HG03025 (cell line): ENCODE data around the gene SERTM1.

Experiments used
- ATAC-seq: cut with Tn5 transposase; IDR thresholded peaks from one replicate; pipeline ENCODE4 v1.9.1; 2021; ENCODE audit warnings: mild to moderate bottlenecking, moderate library complexity; ENCODE audit not compliant: unreplicated experiment, low FRiP score

SERTM1 gene

GRCh38 chr13:36673838-36674326 lies at the start of gene SERTM1:
Gene SERTM1, plus strand, starts transcription at chr13:36674020. Its CDS starts 21,059 bp downstream, at chr13:36695079.
- ATAC-seq, result no peak

DNA sequence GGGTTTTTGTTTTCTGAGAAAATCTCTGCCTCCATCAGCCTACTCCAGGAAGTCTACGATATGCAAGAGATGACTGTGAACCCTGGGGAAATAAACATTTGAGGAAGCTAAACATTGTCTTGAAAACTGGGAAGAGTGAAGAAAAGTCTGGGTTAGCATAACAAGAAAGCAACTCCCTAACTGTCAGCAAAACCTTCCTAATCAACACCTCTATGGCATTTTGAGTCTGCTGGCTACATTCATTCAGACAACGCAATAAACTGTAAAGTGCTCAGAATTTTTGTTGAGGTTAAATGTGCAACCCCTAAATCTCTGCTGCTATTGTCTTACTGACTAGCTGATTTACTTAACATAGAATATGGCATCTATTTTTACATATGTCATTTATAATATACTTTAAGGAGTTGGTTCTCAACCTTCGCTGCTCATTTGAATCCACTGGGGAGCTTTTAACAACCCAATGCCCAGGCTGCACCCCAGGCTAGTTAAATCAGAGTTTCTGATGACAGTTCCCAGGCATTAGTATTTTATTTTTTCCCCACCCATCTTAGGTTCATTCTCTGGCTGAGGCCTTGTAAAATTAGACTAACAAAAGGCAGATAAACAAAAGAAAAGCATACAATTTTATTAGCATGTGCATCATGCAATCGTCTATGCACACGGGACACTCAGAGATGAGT lies 45.3 kb upstream of the SERTM1 start:
- ATAC-seq, result no peak

GRCh38 chr13:36629057-36629385 lies 44.8 kb upstream of the SERTM1 start:
- no peak for ATAC-seq

DNA sequence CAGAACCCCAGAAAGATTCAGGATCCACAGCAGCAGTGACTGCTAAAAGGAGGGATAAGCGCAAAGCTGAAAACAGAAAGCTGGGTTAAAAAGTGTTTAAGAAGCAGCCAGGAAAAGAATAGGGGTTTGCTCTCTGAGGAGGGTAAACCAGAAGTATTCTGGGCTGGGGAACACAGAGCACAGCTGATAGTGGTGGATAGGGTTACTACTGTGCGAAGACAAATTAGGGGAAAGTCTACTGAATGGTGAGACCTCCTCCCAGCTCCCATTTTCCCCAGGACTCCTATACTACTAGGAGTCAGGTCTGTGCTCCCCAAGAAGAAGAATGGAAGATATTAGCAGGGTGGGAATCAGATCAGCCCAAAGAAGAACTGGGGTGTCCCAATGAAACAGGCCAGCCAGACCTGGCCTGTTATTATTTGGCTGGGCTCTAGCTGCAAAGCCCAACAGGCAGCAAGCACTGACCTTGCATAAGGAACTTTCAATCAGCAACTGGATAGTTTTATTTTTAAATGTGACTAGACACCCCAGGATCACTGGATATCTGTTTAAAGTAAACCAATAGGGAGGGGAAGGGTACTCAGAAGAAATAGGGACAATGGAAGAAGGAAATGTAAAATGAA lies 43.5 kb upstream of the SERTM1 start:
- ATAC-seq, result no peak

DNA sequence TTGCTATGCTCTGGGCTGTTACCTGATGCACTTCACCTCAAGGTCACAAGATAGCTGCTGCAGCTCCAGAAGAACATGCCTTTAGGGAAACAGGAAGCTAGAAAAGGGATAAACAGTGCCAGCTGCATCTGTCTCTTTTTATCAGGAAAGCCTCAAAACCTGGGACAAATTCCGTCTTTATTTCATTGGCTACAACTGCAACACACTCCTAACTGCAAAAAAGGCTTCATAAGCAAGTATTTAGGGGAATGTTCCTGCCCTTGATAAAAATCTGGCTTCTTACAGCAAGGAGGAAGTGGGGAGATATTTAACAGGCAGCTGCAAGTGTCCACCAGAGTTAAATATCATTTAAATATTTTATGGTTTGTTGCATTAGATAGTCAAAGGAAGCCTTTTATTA lies 34.2 kb upstream of the SERTM1 start:
- ATAC-seq, result no peak

DNA sequence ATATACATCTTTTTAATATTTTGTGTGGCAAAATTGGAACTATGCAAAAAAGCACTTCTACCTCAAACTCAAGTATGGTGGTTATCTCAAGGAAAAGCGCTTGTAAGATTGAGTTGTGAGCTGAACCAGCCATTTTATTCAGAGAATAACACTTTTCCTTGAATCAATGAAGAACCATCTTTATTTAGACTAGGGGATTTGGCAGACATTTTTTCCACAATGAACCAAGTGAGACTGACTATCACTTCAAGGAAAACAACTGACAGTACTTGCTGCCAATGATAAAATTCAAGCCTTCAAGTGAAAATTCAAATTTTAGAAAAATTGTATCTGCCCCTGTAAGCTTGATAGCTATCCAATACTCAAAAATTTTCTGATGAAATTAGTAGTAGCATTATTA lies 23.2 kb upstream of the SERTM1 start:
- no peak for ATAC-seq

DNA sequence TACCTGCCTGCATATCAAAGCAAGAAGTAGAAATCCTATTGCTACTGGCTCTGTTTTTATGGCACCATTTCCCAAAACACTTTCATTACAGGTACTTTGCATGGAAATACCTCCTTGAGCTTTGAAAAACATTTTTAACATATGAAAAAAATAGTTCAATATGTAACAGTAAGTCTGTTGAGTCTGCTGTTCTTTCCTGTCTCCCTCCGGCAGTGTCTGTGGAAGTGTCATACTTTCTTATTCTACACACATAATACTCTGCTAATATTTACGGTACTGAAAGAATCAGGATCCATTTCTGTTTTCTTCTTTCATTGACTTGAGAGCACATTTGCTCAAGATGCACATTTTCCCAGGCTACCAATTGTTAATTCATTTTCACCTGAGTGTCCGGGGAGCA lies 8.2 kb upstream of the SERTM1 start:
- no peak for ATAC-seq

DNA sequence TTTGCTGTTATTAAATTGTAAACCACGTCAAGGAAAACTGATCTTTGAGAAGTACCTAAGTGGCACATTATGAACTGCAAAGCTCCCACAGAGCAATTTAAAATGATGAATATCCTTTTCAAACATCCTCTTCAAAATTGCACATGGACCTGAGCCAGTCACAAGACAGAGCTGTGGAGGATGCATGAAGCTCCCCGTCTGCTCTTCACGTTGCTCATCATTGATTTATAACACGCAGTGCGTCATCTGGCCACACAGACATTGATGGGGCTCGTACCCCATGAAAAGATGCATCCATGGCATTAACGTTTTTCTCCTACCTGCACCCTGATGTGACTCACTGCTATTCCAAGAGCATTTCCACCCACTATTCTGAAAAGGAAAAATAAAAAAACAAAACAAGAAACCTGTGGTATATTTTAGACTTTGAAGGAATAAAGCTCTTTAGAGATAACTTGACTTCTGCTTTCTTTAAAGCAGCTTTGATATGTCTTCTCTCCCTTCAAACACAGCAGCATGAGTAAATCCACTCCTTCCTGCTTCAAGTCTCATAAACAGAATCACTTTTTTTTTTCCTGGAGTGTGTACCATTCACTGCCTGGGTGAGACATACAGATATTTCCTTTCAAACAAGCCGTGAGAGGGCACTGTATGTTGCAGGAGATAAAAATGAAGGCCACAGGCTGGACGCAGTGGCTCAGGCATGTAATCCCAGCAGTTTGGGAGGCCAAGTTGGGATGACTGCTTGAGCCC lies 7.2 kb upstream of the SERTM1 start:
- no peak for ATAC-seq

DNA sequence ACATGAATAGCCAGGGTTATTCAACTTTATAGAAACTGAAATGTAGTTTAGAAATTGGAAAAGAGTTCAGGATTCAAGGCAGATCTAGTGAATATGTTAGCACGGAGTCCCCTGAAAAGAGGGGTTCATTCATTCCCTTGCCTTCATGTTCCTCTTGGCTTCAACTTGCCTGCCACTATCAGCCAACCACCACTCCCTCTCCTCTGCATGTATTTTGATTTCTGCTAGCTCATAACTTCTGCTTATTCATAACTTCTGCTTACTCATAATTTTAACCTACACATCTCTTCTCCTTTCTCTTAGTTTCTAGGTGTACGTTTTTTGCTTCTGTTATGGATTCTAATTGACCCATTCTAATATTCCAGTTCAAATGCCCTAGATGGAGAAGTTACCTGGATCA lies 5.5 kb upstream of the SERTM1 start:
- no peak for ATAC-seq

DNA sequence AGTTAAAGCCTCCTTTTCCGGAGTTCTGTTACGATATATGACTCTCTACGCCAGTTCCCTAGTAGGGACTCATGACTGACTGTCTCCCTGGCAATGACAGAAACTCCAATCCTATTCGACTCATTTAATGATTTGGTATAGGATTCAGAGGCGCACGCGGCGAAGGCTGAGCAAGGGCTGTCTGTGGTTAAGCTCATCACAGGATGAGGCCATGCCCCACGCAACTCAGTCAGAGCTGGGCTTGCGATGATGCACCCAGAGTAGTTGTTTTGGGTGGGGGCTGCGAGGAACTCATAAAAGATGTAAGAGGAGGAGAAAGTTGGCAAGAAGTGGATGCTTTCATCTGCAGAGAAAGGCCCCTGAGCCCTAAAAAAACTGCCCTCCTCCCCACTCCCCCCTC lies 468 bp upstream of the SERTM1 start:
- ATAC-seq, result no peak

DNA sequence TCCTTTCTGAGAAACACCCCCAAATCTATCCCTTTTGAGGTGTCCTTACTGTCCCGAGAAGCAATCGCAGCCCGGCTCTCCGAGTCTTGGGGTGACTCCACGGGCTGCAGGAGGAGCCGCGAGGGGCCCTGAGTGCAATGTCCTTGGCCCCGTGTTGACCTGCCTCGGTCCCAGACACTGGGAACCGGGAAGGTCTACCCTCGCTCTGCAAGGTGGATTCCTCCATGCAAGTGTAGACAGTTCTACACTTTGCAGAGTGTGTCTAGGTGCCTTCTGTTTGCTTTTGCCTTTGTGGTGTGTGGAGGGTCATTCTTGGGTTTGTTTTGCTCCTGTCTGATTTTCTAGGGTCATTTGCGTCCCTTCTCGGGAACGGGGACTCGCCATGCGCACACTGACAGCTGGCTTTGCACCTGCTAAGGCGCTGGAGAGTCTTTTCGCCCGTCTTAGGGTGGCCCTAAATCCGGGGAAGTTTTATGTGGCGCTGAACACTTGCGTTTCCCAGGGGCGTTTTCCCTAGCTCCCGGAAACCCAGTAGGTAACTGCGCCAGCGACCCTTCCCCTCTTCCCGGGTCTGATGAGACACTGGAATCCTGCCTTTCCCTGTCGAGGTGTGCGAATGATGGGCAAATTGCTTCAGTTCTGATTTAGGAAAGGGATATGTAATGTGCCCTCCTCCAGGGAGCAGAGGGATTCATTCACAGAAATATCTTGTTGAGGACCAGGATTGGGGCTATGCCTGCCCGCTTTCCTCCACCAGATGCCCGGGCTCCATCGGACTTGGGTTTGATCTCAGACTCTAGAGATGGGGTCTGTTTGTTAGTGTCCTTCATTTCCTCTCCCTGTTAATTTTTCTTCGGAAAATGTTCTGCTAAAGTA lies 755 bp downstream of the SERTM1 start:
- no peak for ATAC-seq

GRCh38 chr13:36675213-36675536 lies 1.4 kb downstream of the SERTM1 start:
- ATAC-seq, result no peak

DNA sequence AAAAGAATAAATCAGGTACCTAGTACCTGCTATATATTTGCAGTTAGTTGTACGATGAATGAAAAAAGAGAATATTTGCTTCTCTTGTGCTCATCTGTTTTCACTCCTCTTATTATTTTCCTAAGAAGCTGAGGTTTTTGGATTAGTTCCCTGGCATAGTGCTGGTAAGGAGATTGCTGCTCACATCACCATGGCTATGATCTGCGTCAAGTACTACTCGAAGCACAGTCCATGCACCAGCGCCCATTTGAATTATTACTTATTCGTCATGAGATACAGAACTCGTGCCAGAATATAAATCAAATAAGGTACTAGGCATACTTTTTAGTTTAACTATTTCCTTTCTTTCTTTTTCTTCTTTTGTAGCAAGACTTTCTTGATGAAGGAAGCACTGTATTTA lies 7.1 kb downstream of the SERTM1 start:
- no peak for ATAC-seq

- ATAC-seq, result no peak
Measured at GRCh38 chr13:36681894-36682624, 8.2 kb downstream of the SERTM1 start.

GRCh38 chr13:36683701-36684100 lies 9.9 kb downstream of the SERTM1 start:
- no peak for ATAC-seq

- no peak for ATAC-seq
Measured at GRCh38 chr13:36685927-36686326, 12.1 kb downstream of the SERTM1 start.

DNA sequence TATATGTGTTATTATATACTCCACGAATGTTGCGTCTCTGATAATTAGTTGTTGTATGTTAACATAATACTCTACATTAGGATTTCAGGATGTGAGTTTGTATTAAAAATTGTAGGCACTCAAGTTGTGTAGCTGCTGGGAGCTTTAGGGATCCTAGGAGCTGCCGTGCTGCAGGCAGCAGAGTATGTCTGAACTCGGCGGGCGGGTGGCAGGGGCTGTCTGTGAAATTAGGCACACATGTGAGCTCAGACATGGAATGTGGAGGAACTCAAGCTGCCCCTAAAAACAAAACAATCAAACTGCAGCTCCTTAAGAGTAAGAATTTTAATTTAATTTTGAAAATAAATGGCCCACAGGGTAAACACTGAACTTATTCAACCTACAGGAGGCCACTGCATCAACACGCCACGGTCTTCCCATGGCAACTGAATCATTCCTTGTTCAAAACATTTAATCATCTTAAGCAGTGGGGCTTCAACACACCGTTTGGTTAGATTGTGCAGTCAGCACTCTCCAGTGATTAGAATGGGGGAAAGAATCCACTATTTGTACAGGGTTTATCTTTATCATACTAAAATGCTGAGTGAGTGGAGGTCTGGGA lies 22.7 kb downstream of the SERTM1 start:
- ATAC-seq, result no peak

DNA sequence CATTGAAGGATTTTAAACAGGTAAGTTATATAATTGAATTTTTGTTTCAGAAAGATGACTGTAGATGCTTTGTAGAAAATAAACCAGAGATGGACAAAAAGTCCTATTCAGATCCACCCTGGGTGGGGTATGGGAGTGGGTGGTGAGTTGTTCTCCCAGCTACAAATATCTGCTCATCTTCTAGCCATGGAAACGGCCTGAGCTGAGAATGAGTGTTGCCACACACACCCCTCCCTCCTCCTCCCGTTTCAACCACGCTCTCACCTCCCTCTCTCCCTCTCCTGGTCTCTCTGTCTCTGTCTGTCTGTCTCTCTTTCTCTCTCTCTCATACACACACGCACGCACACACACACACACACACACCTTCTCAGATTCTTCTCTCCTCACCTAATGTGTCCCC lies 26.4 kb downstream of the SERTM1 start:
- no peak for ATAC-seq

DNA sequence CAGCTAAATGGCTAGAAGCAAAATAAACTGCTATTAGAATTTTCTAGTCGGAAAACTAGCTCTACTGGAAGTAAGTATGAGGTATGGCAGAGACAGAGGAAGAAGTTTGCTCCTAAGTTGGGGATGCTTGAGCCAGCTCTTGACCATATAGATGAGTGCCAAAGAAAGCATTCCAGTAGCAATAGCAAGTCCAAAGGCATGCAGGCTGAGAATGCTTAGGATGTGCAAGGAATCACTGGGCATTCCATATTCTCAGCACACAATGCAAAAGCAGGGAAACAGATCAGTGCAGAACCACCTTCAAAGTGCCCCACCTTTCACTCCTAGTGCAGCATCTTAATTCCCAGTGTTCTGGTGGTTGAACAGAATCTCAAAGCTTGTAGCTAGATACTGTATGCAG lies 32.9 kb downstream of the SERTM1 start:
- ATAC-seq, result no peak
